ENCODE data around the gene PNLIP. TPM values are rescaled to one million over a fixed set of nuclear protein-coding genes. Genes with fewer than 3 reads are reported as not detected.

The PNLIP gene
- polyA plus RNA-seq, 3 donors: not detected

GRCh38 chr10:116612107-116612769 is 66.5 kb downstream of the PNLIP start:
- DNase-seq (ENCODE audit: low read depth in 3 of 3, low spot score in 2 of 3): no peak

GRCh38 chr10:116613471-116613870 is 67.7 kb downstream of the PNLIP start:
- no peak for DNase-seq (ENCODE audit: low read depth in 3 of 3, low spot score in 2 of 3)

- no peak for DNase-seq (ENCODE audit: low read depth in 3 of 3, low spot score in 2 of 3)
Measured at GRCh38 chr10:116614796-116615195, 69.1 kb downstream of the PNLIP start.

GRCh38 chr10:116615199-116615776 is 69.6 kb downstream of the PNLIP start:
- no peak for DNase-seq (ENCODE audit: low read depth in 3 of 3, low spot score in 2 of 3)

Other genes with a start within 250 kb of the PNLIP start
- gene CCDC172, start 221.5 kb upstream of the PNLIP start, polyA plus RNA-seq (ENCODE audit: insufficient read length in 3 of 3): not detected
- not detected for gene PNLIPRP3, start 118.1 kb upstream of the PNLIP start, polyA plus RNA-seq (ENCODE audit: insufficient read length in 3 of 3)
- gene PNLIPRP1, start 45.0 kb downstream of the PNLIP start, polyA plus RNA-seq (ENCODE audit: insufficient read length in 3 of 3): under 1 TPM in 1 of 3 donors, not detected in 2; 0.21 TPM
- not detected for gene PNLIPRP2, start 75.0 kb downstream of the PNLIP start, polyA plus RNA-seq (ENCODE audit: insufficient read length in 3 of 3)
- gene HSPA12A, start 196.6 kb downstream of the PNLIP start, polyA plus RNA-seq (ENCODE audit: insufficient read length in 3 of 3): 10 to 100 TPM; 33.9 to 38.7 (median 36.3) TPM